GM19324 (cell line): ENCODE results near the gene PLEKHG4.

Source experiments
- ATAC-seq: cut with Tn5 transposase; IDR thresholded peaks from one replicate; pipeline ENCODE4 v1.9.1; 2021; ENCODE audit warnings: mild to moderate bottlenecking, moderate library complexity; ENCODE audit not compliant: unreplicated experiment, low FRiP score

The PLEKHG4 gene

DNA sequence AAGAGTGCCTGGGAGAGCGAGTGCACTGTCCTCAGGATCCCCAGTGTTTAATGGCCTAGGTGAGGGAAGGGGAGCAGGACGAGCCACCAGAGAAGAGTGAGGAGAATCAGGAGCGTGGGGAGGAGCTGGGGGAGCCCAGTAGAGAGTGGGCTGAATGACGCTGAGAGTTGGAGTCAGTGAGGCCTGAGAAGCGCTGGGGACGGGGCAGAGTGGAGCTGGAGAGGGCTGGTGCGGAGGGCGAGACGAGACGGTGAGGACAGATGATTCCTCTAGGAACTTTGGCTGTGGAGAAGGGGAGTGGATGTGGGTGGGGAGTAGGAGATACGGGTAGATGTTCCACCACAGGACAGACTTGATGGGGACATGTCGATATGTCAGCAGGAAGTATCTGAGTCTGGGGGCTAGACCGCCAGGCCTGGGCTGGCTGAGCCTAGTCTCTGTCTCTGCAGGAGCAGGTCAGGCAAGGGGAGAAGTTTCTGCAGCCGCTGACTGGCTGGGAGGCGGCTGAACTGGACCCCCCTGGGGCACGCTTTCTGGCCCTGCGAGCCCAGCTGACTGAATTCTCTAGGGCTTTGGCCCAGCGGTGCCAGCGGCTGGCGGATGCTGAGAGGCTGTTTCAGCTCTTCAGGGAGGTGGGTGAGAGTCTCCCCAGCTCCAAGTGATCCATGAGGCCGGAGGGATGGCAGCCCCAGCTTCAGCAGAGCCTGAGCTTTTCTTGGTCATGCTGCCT lies 4.7 kb downstream of the PLEKHG4 start:
- ATAC-seq, result no peak

DNA sequence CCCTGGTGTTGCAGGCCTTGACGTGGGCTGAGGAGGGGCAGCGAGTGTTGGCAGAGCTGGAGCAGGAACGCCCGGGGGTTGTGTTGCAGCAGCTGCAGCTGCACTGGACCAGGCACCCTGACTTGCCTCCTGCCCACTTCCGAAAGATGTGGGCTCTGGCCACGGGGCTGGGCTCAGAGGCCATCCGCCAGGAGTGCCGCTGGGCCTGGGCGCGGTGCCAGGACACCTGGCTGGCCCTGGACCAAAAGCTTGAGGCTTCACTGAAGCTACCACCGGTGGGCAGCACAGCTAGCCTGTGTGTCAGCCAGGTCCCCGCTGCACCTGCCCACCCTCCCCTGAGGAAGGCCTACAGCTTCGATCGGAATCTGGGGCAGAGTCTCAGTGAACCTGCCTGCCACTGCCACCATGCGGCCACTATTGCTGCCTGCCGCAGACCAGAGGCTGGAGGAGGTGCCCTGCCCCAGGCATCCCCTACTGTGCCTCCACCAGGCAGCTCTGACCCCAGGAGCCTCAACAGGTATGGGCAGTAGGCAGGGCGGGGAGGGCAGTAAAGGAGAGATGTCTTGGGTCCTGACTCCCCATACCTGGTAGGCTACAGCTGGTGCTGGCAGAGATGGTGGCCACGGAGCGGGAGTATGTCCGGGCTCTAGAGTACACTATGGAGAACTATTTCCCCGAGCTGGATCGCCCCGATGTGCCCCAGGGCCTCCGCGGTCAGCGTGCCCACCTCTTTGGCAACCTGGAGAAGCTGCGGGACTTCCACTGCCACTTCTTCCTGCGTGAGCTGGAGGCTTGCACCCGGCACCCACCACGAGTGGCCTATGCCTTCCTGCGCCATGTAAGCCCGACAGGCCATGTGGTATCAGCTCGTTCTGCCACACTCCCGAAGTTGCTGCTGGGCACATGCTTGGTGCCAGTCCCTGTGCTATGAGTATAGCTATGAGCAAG lies 5.6 kb downstream of the PLEKHG4 start:
- ATAC-seq, result no peak

DNA sequence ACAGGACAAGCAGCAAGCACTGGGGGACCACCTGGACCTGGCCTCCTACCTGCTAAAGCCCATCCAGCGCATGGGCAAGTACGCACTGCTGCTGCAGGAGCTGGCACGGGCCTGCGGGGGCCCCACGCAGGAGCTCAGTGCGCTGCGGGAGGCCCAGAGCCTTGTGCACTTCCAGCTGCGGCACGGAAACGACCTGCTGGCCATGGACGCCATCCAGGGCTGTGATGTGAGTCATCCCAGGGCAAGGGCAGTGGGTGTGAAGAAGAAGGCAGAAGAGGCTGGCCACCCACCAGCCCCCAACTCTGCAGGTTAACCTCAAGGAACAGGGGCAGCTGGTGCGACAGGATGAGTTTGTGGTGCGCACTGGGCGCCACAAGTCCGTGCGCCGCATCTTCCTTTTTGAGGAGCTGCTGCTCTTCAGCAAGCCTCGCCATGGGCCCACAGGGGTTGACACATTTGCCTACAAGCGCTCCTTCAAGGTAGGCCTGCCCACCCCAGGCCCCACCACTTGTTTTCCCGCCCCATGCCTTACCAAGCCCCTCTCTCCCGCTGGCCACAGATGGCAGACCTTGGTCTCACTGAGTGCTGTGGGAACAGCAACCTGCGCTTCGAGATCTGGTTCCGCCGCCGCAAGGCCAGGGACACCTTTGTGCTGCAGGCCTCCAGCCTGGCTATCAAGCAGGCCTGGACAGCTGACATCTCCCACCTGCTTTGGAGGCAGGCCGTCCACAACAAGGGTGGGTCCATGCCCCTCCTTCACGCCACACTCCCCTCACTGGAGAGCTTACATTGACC lies 7.3 kb downstream of the PLEKHG4 start:
- no peak for ATAC-seq

DNA sequence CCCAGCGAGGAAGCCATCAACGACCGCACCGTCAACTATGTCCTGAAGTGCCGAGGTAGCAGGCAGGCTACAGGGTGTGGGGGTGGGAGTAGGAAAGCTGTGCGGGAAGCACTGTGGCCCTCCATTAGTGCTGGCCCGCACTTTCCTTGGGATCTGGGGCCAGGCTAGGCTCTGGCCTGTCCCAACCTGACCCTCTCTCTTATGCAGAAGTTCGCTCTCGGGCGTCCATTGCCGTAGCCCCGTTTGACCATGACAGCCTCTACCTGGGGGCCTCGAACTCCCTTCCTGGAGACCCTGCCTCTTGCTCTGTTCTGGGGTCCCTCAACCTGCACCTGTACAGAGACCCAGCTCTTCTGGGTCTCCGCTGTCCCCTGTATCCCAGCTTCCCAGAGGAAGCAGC lies 8.6 kb downstream of the PLEKHG4 start:
- ATAC-seq, result no peak

DNA sequence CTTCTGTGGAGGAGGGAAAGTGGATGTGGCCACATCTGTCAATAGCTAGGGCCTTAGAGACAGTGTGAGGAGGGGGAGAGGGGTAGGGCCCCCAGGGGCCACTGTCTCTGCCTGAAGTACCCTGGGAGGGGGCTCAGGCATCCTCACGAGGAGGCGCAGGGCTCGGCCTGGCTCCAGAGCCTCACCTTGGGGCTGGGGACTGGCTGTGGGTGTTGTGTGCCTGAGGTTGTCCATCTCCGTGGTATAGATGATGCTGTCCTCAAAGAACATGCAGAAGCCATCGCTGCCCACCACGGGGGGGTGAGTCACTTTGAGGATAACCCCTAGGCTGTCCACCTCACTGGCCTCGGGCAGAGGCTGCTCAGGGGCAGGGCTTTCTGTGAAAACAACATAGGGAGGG lies 12.1 kb downstream of the PLEKHG4 start:
- no peak for ATAC-seq

DNA sequence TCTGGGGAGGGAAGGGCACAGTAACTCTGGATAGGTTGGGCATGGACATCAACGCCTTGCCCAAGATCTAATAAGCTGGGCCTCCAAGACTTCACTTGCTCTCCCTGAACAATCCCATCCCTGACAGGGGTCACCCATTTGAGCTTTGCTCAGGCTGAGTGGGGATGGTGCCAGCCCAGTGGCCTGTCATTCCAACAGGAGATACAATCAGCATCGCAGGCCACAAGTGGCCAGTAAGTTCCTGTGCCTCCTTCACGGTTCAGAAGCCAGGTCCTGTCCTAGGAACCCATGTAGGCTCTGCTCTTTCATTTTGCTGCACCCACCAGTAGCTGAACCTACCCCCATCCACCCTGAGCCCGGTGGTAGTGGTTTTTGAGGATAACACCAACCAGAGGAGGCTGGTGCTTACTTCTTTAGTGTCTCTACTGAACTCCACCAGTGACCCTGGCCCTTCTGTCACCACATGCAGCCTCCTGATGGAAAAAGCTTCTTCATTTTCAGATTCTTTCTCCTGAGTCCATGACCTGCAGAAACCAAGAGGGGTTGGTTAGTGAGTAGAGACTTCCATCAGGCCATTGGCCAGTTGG lies 14.9 kb downstream of the PLEKHG4 start:
- no peak for ATAC-seq

DNA sequence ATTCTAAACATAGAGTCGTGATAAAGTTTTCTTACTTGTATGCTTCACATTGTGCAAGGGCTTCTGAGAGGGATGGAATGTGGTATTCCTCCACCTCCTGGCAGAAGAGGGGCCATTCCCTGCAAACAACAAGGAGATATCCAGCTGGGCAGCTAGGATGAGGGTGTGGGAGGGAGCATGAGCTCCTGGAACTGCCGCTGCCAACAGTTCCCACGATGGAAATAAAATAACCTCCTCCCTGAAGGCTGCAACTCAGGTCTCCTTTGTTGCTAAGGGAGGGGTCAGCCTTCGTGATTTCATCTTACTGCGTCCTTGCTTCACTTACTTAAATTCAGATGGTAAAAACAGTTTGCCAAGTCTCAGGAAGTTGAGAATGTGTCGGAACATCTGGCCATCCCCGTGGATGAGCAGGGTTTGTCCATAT lies 15.6 kb downstream of the PLEKHG4 start:
- ATAC-seq, result no peak

DNA sequence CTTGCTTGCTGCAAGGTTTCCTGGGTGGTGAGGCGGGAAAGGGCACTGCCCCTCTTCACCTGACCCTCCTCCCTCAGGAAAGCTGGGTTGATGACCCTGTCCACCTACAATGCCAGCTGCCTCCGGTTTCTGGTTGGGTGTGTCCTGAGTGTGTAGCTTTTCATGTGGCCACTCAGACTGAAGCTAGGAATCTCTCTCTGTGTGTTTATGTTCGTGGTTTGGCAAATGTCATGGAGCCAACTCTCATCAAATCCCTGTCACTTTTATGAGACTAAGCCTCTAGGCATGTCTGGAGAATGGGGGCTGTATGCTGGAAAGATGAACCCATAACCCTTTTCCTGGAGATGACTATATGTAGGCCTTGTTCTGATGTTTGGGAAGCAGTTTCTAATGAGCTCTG lies 17.1 kb downstream of the PLEKHG4 start:
- no peak for ATAC-seq

DNA sequence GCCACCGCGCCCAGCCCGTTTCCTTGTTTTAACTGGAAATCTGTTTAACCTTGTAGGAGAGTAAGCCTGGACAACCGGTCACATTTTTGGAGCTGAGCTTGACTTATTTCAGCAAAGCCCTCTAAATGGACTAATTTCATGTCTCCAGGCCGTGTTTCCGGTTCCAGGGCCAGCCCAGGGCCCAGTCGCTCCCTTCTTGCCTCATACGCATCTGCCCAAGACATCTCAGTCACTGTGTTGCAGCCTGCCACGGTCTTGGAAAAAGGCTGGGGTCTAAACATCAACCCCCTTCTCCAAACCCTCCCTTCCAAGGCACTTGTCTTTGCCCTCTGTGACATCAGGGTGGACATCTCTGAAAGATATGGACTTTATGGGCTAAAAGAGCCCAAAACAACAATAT lies 18.9 kb downstream of the PLEKHG4 start:
- no peak for ATAC-seq

DNA sequence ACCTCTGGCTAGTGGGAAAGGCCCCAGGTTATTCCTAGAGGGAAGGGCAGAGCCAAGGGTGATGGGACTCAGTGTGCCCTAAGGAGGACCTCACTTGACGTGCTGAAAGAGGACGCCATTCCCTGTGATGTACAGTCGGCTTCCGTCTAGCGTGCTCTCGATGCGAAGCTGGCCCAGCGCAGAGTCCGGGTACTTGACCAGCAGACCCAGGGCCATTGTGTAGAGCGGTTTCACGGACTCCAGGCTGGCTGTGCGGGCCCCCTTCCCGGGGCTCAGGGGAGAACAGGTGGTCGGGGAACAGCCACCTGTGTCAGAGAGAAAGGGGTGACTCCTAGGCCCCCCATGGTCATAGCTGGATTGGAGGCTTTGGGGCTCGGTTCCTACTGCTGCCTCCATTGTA lies 19.9 kb downstream of the PLEKHG4 start:
- no peak for ATAC-seq

DNA sequence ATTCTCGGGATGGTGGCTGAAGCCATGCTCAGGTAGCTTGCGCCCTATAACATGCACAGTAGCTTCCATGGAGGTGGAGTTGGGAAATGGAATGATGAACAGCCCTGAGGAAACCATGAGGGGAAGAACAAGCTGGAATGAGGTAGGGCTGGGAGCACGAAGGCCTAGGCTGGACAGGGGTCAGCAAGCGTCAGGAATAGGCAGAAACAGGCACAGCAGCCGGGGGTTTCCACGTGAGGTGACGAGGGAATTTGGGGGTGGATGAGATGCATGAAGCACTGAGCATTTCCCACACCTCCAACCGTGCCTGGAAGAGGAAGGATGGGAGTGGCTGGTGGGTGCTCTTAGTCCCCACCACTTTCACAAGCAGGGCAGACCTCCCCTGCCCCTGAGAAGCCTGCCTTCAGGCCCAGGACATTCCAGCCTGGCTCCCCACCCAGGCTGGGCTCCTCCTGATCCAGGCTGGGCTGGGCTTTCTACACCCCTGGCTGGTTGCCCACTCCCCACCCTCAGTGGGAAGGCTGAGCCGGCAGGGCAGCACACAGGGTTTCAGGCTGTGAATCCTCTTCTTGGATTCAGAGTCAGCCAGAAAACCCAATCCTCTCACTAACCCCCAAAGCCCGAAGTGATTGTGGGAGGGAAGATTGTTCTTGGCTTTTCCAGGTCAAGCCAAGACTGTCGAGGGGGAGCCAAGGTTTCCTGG lies 21.9 kb downstream of the PLEKHG4 start:
- ATAC-seq, result no peak

DNA sequence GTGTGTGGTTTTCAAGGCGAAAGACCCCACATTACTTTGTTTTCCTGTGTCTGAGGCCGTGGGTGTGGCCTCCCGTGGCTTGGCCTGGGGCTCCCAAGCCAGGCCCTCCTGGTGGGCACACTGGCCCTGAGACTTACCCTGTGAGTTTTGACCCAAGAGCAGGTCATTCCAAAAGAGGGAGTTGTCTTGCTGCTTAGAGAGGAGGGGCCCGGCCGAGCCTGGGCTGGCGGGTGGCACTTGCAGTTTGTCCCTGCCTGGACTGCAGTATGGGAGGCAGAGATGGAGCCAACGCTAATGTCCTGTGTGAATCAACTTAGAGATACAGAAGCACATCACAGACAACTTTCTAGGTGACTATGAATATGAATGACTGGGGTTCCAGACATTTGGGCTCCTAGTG lies 22.7 kb downstream of the PLEKHG4 start:
- no peak for ATAC-seq

DNA sequence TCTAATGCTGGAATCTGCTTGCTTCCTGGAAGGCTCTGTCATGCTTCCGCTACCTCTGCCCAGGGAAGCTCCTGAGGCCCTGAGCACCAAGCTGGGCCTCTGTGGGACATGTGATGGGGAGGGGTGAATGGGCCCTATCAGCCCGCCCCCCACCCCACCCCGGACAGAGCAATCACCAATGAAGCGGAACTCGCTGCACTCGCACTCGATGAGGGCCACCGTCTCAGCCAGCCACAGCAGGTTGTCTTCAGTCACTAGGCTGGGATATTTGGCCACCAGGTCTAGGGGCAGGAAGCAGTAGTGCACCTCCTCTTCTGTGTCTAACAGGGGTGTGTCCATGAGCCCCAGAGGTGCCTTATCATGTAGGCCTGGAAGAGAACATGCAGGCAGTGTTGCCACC lies 23.6 kb downstream of the PLEKHG4 start:
- ATAC-seq, result no peak

DNA sequence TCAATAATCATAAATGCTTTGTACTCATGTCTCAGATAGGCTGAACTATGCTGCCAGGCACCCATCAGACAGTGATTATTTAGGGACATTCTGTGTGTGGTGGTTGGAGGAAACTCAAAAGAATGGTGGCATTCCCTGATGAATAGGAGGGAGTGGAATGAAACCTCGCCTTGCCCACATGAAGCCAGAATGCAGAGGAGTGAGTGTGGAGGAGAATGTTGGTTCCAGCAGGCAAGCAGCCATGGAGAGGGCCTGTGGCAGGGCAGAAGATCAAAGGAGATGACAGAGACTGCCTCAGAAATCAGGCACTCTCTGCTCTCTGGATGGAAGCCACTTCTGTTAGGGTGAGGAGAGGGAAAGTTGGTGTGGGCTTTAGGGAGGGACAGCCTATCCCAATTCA lies 24.7 kb downstream of the PLEKHG4 start:
- no peak for ATAC-seq

DNA sequence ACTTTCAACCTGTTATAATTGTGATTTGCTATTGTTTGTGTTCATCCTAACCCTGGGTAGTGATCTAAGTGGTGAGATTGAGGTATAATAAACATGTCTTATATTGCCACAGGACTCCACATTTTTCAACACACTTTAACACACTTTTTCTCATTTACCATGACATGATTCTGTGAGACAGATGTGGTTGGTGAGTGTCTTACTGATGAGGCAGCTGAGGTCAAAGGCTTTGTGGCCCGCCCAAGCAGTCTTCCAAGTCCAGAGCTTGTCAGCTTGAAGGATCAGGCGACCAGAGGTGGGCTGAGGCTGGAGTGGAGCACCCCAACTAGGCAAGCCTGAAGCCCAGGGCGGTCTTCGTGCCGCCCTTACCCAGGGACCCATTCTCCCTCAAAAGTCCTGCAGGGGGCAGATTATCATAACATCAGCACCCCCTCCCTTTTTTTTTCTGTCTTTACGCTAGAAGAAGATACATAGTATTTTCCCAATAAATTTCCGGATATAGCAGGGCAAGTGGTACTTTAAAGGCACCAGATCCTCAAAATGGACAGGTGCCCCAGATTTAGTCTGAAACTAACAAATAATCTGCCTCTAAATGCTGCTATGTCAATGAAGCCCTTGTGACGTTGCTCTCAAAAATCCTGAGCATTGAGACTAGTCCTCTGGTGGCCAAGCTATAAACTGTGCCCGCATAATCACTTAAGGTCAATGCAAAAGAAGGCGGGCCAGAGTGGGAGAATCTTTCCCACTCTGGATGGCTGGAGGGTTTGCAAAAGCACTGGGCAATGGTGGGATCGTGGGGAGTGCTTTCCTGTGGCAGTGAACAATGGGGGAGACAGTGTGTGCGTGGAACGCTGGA lies 26.1 kb downstream of the PLEKHG4 start:
- ATAC-seq, result no peak

DNA sequence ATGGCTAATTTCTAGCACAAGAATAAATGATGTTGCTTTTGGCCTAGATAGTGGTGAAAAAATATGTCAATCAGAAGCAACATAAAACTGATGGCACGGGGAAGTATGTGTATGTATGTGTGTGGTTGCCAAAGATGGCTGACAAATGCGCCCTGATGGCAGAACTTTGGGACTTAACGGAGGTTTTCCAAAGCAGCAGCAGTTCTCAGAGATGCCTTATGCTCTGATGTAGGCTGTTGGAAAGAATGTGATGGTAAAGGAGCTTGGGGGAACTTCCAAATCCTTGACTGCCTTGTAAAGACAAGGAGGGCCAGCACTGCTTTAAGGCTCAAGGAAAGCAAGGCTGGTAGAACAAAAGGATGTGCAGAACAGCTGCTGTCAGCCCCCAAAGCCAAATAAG lies 31.2 kb downstream of the PLEKHG4 start:
- no peak for ATAC-seq

DNA sequence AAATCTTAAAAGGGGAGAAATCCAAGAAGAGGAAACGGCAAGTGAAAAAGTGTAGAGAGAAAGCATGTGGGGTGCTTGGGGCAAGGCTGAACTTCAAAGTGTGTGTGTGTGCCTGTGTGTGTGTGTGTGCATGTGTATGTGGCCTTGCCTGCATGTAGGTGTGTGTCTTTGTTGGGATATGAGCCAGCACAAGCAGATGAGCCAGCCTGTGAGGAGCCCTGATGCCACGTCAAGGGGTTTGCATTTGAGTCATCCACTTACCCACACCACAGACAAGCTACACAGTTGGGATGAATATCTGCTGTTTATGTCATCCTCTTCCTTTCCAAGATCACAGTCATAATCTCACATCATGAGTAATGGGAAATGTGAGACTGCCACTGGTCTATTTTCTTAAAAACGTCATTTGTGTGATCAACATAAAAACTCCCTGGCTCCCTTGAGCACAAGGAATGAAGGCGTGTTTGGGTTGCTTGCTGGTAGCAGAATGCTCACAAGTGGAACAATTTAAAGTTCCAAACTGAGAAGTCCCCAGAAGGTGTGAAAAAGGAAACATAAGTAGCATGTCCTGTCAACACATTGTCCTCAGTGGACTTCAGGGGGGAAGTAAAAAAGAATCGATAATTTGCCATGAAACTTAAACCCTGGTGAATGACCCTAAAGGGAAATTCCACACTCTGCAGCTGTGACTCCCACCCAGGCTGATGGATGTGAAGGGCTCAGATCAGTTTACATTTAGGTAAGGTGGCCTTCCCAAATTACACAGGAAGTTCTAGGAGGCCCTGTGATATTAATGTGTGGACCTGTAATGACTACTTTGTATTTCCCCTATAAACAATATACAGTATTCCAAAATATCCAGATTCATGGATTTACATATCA lies 32.5 kb downstream of the PLEKHG4 start:
- ATAC-seq, result no peak

DNA sequence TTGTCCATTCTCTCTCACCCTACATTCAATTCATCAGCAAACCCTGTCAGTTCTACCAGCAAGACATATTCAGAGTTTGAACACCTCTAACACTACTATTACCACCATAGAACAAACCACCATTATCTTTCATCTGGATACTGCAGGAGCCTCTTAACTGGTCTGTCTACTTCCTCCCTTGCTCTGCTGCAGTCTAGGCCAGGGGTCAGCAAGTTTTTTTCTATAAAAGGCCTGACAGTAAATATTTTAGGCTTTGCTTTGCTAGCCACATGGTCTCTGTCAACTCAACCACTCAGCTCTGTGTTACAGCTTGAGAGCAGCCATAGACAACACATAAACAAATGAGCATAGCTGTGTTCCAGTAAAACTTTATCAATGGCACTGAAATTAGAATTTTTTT lies 33.4 kb downstream of the PLEKHG4 start:
- ATAC-seq, result no peak
